GM19240 (cell line): ENCODE data around the gene UGCG.
A peak's percentile ranks its signal among the peaks of the same experiment; 100 is the strongest.

Experiments used
- DNase-seq: peaks from one replicate; pipeline ENCODE4 v3.0.0; 2011; ENCODE audit warnings: low spot score; ENCODE audit not compliant: insufficient read length

UGCG gene

DNA sequence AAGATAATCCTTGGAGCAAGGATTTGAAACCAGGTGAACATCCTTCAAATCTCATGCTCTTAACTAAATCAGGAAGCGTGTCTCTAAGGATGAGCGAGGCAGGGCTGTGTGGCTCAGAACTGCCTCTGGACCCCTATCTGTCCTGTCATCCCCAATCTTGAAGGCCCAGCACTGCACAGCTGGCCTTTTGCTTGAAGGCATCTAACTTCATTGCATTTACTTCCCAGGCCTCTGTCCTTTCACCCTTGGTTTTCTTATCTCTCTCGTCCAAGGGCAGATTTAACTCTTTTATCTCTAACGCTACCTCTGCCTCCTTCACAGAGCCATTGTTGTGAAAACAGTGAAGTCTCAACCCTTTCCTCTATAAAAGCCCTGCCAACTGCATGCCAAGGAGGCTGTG lies 83.8 kb downstream of the UGCG start:
- DNase-seq, result no peak

DNA sequence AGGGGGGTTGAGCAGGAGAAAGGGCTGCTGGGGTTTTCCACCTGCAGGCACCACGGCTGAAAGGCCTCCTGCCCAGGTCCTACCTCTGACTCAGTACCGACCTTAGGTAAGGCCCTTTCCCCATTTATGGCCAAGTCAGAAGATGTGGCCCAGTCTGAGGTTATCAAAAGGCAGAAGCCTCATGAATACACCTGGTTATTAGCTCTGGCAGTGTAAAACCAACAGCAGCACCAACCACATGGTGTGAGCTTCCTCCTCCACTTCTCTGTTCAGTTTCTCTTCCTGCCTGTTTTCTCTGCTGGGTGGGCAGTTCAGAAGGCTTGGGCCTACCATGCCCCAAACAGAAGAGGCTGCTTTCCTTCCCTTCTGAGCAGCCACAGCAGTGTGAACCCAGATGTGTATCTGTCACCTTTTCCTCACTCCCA lies 86.9 kb downstream of the UGCG start:
- peak; percentile 35 for DNase-seq

DNA sequence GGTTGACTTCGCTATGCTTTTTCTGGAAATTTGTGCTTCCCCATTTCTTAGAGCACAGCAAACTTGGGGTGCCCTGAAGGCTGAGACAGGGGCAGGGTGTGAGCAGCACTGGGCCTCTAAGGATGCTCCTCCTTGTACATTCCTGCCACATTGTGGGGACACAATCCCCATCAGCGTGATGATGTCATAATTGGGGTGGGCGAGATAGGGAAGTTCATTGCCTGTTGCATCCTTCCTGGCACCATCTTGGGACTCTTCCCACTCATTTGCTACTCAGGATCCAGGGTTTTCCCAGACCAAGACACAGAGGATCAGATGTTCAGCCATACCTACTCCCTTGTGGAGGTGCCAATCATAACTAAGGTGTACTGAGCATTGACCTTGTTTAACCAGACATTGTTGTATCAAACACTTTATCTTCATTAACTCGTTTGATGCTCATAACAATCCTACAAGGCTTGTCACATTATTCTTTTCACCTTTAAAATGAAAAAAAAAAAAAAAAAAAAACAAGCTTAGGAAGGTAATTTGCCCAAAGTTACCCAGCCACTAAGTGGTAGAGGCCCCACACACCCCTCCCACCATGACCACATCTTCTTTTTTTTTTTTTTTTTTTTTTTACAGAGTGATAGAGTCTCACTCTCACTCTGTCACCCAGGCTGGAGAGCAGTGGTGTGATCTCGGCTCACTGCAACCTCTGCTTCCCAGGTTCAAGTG lies 87.6 kb downstream of the UGCG start:
- DNase-seq, result no peak
